ENCODE data around the gene PTTG1. TPM values are rescaled to one million over a fixed set of nuclear protein-coding genes. Genes with fewer than 3 reads are reported as not detected.

PTTG1 gene
- total RNA-seq, 1 donor, result 158 TPM

DNA sequence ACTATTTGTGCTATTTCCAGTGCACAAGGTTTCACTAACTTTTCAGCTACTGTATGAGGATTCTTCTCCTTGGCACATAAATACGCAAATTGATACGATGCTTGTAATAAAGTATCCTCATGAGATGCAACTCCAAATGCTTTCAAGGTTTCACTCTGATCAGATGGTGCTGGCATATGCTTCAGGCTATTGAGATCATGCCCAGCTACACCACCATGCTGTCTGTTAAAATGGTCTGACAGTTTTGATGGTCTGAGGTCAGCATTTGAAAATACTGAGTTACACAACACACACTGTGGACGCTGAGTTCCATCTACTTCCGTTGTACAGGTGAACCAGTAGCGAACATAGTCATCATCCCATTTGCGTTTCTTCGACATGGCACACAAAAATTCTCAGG lies 26.5 kb upstream of the PTTG1 start:
- no peak for DNase-seq (ENCODE audit: low read depth)
- no peak overlapping the region for H3K4me3 ChIP-seq (ENCODE audit: low read depth, low read length)
- TF ChIP-seq CTCF (IDR thresholded peaks at IDR 0.05; ENCODE audit: insufficient read depth, low read depth, low read length), result no peak

GRCh38 chr5:160397492-160397891 lies 24.2 kb upstream of the PTTG1 start:
- TF ChIP-seq CTCF (IDR thresholded peaks at IDR 0.05; ENCODE audit: insufficient read depth, low read depth, low read length), result no peak
- no peak for DNase-seq (ENCODE audit: low read depth)
- no peak overlapping the region for H3K4me3 ChIP-seq (ENCODE audit: low read depth, low read length)

DNA sequence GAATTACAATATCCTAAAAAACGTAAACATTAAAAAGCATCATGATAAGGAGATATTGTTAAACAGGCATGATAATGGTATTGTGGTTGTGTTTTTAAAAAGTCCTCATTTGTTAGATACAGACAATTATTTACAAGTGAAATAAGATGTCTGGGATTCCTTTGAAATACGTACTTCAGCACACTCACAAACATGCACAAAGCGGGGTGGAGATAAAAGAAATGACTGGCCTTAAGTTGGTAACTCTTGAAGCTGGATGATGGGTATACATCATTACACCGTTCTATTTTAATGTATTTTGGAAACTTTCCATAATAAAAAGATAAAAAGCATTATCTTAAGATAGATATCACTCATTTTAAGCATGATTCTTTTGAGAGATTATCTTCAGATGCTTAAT lies 22.8 kb upstream of the PTTG1 start:
- no peak for TF ChIP-seq CTCF (IDR thresholded peaks at IDR 0.05; ENCODE audit: insufficient read depth, low read depth, low read length)
- peak; percentile 64 for DNase-seq (ENCODE audit: low read depth)
- H3K4me3 ChIP-seq (ENCODE audit: low read depth, low read length), result peak overlapping the region; percentile 72

DNA sequence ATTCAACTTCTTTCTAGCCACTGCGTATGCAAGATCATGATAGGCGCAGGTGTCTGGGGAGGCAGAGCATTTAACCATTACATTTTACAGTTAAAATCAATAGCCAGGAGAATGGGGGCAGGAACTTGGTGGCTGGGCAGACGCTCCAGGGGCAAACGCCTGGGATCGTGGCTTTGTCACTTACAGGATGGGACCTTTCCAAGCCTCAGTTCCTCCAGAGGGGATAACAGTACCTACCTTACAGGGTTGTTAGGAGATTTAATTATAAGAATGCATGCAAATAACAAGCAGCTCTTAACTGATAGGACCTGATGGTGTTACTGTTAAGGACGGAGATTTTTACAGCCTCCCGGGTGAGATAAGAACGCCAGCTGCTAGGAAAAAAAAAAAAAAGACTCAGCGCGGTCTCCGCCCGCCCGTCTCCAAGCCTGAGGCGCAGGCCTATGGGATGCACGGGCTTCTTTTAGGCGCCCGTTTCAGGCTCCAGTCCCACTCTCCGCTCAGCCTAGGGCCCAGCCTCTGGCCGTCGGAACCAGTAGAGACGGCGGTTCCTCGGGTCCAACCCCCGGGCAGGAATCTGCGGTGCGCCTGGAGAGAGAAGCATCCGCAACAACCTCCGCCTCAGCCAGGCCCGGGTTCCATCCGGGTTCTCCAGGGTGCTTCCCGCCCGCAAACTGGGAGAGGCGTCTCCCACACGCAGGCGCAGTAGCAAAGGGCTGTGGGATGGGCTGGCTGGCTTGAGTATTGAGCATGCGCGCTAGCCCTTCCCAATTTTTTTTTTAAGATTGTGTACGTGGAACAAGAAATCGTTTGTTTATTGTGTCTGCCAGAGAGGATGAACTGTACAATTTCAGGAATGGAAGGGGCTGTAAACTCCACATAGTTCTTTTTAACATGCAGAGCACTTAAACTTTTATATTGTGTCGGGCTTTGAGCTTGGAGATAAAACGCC lies 22.0 kb upstream of the PTTG1 start, which contains the start of gene FAM200C:
FAM200C (minus strand) TSS at position 653 of the 952 bp plus-strand sequence. CDS start 4,564 bp downstream, outside the sequence.
- no peak for TF ChIP-seq CTCF (IDR thresholded peaks at IDR 0.05; ENCODE audit: insufficient read depth, low read depth, low read length)
- peak; percentile 97 for DNase-seq (ENCODE audit: low read depth)
- peak within 1 kb of the TSS; percentile 72 for H3K4me3 ChIP-seq (ENCODE audit: low read depth, low read length)

- TF ChIP-seq CTCF (IDR thresholded peaks at IDR 0.05; ENCODE audit: insufficient read depth, low read depth, low read length), result no peak
- peak; percentile 97 for DNase-seq (ENCODE audit: low read depth)
- H3K4me3 ChIP-seq (ENCODE audit: low read depth, low read length), result peak within 1 kb of the TSS; percentile 93
Measured at GRCh38 chr5:160418561-160419457, 2.8 kb upstream of the PTTG1 start, which contains the start of gene SLU7. TSS of gene SLU7 (minus strand) at chr5:160419081. CDS start at chr5:160415294, 3,787 bp downstream.

DNA sequence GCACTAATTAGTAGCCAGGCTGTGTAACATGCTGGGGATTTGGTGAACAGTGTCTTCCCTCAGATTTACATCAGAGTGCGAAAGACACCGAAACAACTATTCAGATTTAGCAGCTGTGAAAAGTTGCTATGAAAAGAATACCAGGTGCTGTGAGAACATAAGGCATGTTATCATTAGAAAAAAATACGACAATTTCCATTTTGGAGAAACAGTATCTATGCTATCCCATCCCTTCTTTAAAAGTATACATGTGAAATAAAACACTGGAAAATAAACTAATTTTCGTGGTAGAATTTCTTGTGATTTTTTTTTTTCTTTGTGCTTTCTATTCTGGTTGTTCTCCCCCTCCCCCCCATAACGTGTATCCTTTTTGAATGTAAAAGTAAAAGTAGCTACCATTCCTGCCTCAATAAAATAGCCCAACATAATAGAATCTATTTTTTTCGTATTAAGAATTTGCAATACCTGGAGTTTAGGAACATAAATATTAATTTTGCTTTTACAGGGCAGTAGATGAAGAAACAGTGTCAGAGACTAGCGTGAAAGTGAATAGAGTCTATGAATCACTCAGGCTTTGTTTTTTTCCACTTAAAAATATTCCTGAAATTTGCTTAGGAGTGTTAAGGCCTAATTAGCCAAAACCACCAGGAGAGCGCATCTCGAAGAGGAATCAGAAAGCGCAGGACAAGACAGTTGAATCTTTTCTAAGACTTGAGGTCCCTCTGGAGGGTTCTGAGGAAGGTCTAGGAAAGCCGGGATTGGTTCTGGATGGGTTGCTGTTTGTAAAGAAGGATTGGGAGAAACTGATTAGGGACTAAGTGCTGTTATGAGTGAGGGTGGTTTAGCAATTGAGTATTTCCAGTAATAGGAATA lies 2.0 kb upstream of the PTTG1 start:
- peak; percentile 16 for DNase-seq (ENCODE audit: low read depth)
- peak overlapping the region; percentile 93 for H3K4me3 ChIP-seq (ENCODE audit: low read depth, low read length)
- TF ChIP-seq CTCF (IDR thresholded peaks at IDR 0.05; ENCODE audit: insufficient read depth, low read depth, low read length), result no peak

All from fibroblast of villous mesenchyme (primary cell).